Measurements from ENCODE around the gene RNF182. TPM values are rescaled to one million over a fixed set of nuclear protein-coding genes. Genes with fewer than 3 reads are reported as not detected.

Gene RNF182
- total and polyA plus RNA-seq, 9 of the 15 experiments (the other 6 are each of a cell fraction or from before 2014, with no cell fraction given) = 12.8 to 22.8 (median 17.5) TPM

DNA sequence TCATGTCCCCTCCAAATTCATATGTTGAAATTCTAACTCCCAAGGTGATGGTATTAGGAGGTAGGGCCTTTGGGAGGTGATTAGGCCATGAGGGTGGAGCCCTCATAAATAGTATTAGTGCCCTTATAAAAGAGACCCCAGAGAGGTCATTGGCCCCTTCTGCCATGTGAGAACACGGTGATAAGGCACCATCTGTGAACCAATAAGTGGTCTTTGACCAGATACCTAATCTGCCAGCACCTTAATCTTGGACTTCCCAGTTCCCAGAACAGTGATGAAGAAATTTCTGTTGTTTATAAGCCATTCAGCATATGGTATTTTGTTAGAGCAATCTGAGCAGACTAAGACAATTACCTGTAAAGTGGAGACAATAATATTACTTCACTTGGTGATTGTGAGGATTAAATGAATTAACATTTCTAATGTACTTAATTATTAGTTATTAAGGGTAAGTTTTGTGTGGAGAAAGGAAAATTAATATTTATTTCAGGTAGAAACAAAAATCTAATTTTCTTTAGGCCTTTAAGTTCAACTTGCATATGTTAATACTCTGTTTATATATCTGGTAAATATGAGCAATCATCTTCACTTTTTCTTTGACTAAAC is 7.1 kb downstream of the RNF182 start (continued):
- TF ChIP-seq SREBF1 (IDR thresholded peaks at IDR 0.05; ENCODE audit: borderline replicate concordance, low read depth, low read length) (no peak), POLR2AphosphoS5 (IDR thresholded peaks at IDR 0.05; ENCODE audit: control insufficient read depth, insufficient read depth, low read depth, low read length) (peak; percentile 56; the same call in 1 of the 2 replicates), FOXK1 (CRISPR knock-in tag; IDR thresholded peaks at IDR 0.05; ENCODE audit: borderline replicate concordance) (no peak), XRCC3 (IDR thresholded peaks at IDR 0.05) (no peak), ARID1B (IDR thresholded peaks at IDR 0.05) (peak; percentile 80), ZFX (CRISPR knock-in tag; IDR thresholded peaks at IDR 0.05) (peak; percentile 17; the same call in 1 of the 2 replicates), NFE2 (IDR thresholded peaks at IDR 0.05; ENCODE audit: low read depth) (no peak), CC2D1A (IDR thresholded peaks at IDR 0.05) (peak; percentile 31; the same call in 1 of the 2 replicates), FOXM1 (IDR thresholded peaks at IDR 0.05; ENCODE audit: low read depth) (peak; percentile 18; the same call in 1 of the 2 replicates), FOXM1 (CRISPR knock-in tag; IDR thresholded peaks at IDR 0.05; ENCODE audit: low read depth) (no peak), ESRRA (IDR thresholded peaks at IDR 0.05; ENCODE audit: borderline replicate concordance, low read depth) (0 out of 2 replicates have a peak, but pooled peaks have one; percentile 37), NR1H2 (CRISPR knock-in tag; IDR thresholded peaks at IDR 0.05) (no peak), ZNF232 (CRISPR knock-in tag; IDR thresholded peaks at IDR 0.05) (peak; percentile 83; the same call in 1 of the 2 replicates), TEAD4 (IDR thresholded peaks at IDR 0.05; ENCODE audit: low read length) (peak; percentile 90), TEAD4 (CRISPR knock-in tag; IDR thresholded peaks at IDR 0.05; ENCODE audit: borderline replicate concordance) (no peak), DPF2 (IDR thresholded peaks at IDR 0.05) (peak; percentile 52; the same call in 1 of the 2 replicates), CHCHD3 (CRISPR knock-in tag; IDR thresholded peaks at IDR 0.05) (no peak), SMARCA4 (IDR thresholded peaks at IDR 0.05) (0 out of 2 replicates have a peak, but pooled peaks have one; percentile 17), DACH1 (IDR thresholded peaks at IDR 0.05; ENCODE audit: partially characterized antibody) (peak; percentile 97), PCBP1 (IDR thresholded peaks at IDR 0.05; ENCODE audit: low read depth, low read length, poor library complexity, severe bottlenecking) (no peak), SP1 (CRISPR knock-in tag; IDR thresholded peaks at IDR 0.05) (no peak), L3MBTL2 (IDR thresholded peaks at IDR 0.05) (no peak), PML (IDR thresholded peaks at IDR 0.05; ENCODE audit: low read length) (peak; percentile 57), CBFA2T2 (conservative IDR thresholded peaks at IDR 0.05) (peak; percentile 79), ZNF224 (CRISPR knock-in tag; IDR thresholded peaks at IDR 0.05) (peak; percentile 78)
- TF ChIP-seq, protein P1, sequence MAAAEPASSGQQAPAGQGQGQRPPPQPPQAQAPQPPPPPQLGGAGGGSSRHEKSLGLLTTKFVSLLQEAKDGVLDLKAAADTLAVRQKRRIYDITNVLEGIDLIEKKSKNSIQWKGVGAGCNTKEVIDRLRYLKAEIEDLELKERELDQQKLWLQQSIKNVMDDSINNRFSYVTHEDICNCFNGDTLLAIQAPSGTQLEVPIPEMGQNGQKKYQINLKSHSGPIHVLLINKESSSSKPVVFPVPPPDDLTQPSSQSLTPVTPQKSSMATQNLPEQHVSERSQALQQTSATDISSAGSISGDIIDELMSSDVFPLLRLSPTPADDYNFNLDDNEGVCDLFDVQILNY (CRISPR knock-in tag; IDR thresholded peaks at IDR 0.05) = no peak
- TF ChIP-seq, protein P2, sequence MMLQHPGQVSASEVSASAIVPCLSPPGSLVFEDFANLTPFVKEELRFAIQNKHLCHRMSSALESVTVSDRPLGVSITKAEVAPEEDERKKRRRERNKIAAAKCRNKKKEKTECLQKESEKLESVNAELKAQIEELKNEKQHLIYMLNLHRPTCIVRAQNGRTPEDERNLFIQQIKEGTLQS (IDR thresholded peaks at IDR 0.05) = no peak
- TF ChIP-seq, protein P2 (CRISPR knock-in tag; conservative IDR thresholded peaks at IDR 0.05) = peak; percentile 60; the same call in 1 of the 2 replicates
- TF ChIP-seq, protein P3, sequence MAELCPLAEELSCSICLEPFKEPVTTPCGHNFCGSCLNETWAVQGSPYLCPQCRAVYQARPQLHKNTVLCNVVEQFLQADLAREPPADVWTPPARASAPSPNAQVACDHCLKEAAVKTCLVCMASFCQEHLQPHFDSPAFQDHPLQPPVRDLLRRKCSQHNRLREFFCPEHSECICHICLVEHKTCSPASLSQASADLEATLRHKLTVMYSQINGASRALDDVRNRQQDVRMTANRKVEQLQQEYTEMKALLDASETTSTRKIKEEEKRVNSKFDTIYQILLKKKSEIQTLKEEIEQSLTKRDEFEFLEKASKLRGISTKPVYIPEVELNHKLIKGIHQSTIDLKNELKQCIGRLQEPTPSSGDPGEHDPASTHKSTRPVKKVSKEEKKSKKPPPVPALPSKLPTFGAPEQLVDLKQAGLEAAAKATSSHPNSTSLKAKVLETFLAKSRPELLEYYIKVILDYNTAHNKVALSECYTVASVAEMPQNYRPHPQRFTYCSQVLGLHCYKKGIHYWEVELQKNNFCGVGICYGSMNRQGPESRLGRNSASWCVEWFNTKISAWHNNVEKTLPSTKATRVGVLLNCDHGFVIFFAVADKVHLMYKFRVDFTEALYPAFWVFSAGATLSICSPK (IDR thresholded peaks at IDR 0.05; ENCODE audit: borderline replicate concordance) = no peak
